ENCODE measurements around the gene CYB561D1. TPM values are rescaled to one million over a fixed set of nuclear protein-coding genes. Genes with fewer than 3 reads are reported as not detected.

CYB561D1 gene
- total and polyA plus RNA-seq, 10 of the 15 experiments (the other 5 are each of a cell fraction or from before 2014, with no cell fraction given): 0.68 to 9.0 (median 3.3) TPM

- no peak for TF ChIP-seq PRDM15 (CRISPR knock-in tag; IDR thresholded peaks at IDR 0.05)
- TF ChIP-seq RAD51 (IDR thresholded peaks at IDR 0.05): no peak
- no peak for TF ChIP-seq BMI1 (IDR thresholded peaks at IDR 0.05; ENCODE audit: borderline replicate concordance)
- no peak for TF ChIP-seq ZNF217 (IDR thresholded peaks at IDR 0.05)
- peak; percentile 71 for TF ChIP-seq SMC3 (IDR thresholded peaks at IDR 0.05; ENCODE audit: borderline replicate concordance, low read length)
- no peak for TF ChIP-seq FOS (IDR thresholded peaks at IDR 0.05; ENCODE audit: borderline replicate concordance, extremely low read depth, insufficient read length)
- TF ChIP-seq MTA2 (IDR thresholded peaks at IDR 0.05; ENCODE audit: low read depth): no peak
- peak; percentile 42; the same call in 1 of the 2 replicates for TF ChIP-seq RAD21 (IDR thresholded peaks at IDR 0.05; ENCODE audit: insufficient read depth, low read depth, low read length)
- no peak for TF ChIP-seq HSF1 (IDR thresholded peaks at IDR 0.05; ENCODE audit: low read depth, low read length)
- TF ChIP-seq CEBPZ (IDR thresholded peaks at IDR 0.05; ENCODE audit: low read depth, low read length): no peak
- peak; percentile 42 to 70 (median 63); a peak in 5 of 6 replicates for TF ChIP-seq CTCF (IDR thresholded peaks at IDR 0.05 in 2 of 3, conservative IDR thresholded peaks at IDR 0.05 in 1 of 3; ENCODE audit: control insufficient read depth in 2 of 3, extremely low read depth in 1 of 3, insufficient read depth in 1 of 3, low read depth in 3 of 3, low read length in 3 of 3)
- no peak for TF ChIP-seq BCLAF1 (IDR thresholded peaks at IDR 0.05)
- no peak for TF ChIP-seq BRCA1 (IDR thresholded peaks at IDR 0.05; ENCODE audit: low read depth, low read length)
- 0 out of 2 replicates have a peak, but pooled peaks have one; percentile 37 for TF ChIP-seq RB1 (IDR thresholded peaks at IDR 0.05; ENCODE audit: borderline replicate concordance)
- TF ChIP-seq SMAD5 (IDR thresholded peaks at IDR 0.05; ENCODE audit: low read depth): no peak
- TF ChIP-seq TCF7 (IDR thresholded peaks at IDR 0.05; ENCODE audit: borderline replicate concordance): no peak
Observed at GRCh38 chr1:109498161-109498801, 4.4 kb downstream of the CYB561D1 start (continued).
